ENCODE measurements around the gene AKAP6.
"Not testable (repeated sequence)": the region's sequence is repeated elsewhere in the genome, so short reads cannot be mapped to it uniquely, and the experiment has no call there.

Gene AKAP6

DNA sequence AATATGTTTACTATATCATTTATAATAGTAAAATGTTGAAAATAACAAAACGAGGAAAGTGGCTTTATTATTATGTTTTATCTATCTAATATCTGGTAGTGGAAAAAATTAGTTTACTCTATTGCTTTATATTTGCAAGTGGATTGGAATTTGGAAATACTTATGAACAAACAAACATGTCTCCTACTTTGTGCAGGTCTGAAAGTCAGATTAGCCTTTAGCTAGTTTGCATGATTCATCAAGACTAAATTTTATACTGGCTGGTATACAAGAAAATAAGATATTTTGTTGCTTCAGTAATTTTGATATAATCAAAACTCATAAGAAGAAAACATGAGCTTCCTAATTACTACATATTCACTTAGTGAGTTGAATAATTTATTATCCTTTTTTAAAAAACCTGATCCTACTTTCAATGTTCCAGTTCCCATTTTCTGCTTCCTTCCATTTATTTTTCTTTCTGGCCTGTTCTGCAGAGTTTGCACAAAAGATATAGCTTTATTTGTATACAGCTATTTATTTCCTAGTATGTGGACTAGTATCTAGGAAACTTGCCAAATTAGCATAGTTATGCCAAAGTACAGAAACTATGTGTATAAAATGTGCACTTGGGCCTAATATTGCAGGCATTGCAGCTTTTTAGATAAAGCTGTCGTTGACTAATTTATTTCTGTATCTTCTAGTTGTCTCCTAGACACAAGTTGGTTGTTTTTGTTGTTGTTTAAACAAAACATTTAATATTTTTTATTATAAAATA lies 122.0 kb downstream of the AKAP6 start:
- no peak for DNase-seq

DNA sequence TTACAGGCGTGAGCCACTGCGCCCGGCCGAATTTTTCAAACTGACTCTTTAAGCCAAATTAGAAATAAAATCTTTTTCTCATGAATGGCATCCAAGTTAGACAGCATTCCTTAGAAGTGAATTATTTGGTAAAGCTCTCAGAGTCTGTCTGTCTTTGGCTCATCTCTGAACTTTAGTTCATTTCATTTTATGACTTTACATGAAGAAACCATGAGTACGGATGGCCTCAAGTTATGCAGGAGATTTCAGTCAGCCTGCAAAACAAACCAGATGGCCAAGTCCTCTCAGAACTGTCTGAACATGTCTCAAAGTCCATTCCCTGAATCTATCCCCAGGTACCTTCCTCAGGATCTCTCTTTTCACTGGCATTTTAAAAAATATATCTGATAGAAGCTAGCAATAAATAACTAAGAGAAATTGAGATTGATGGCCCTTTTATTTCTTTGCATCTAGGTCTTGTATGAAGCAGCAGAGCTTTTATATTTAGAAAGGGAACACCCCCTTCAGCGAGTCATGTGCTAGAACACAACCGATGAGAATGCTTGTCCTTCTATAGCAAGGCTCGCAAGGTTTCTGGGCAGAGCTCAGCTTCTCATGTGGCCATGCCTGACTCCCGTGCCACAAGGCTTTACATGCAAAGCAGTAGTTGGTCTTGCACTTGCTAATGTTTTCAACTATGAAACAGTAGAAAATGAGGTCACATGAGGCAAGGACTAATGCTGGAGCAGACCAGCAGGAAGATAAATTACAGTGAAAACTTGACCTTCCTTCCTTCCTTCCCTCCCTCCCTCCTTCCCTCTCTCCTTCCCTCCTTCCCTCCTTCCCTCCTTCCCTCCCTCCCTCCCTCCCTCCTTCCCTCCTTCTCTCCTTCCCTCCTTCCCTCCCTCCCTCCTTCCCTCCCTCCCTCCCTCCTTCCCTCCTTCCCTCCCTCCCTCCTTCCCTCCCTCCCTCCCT lies 125.0 kb downstream of the AKAP6 start:
- no peak for DNase-seq

DNA sequence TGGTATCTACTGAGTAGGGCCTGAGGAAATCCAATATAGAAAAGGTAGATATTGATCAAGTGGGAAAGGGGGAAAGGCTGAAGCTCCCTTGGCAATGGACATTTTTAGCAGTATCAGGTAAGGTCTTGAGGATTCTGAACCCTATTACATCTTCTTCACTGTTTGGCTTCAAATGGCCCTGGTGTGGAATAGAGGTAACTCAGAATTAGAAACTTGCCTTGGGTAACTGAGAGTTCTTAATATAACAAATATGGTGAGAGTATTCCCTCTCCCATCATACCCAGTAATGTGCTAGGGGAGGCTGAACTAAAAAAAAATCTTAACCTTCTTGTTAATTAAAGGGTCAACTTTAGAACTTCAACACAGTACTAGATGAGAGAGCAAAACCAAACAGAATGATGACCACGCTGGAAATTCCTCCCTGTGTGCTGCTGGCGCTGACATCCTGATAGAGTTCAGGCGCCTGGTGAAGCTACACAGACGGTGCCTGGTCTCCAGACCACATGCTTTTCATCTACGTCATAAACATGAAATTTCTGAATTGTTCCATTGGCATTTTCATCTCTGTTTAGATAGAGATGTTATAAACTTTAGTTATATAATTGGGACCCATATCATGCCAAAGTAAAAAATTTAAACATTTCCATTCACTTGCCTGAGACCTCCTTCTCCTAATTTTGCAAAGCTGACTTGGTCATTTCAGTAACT lies 128.3 kb downstream of the AKAP6 start:
- DNase-seq = no peak

DNA sequence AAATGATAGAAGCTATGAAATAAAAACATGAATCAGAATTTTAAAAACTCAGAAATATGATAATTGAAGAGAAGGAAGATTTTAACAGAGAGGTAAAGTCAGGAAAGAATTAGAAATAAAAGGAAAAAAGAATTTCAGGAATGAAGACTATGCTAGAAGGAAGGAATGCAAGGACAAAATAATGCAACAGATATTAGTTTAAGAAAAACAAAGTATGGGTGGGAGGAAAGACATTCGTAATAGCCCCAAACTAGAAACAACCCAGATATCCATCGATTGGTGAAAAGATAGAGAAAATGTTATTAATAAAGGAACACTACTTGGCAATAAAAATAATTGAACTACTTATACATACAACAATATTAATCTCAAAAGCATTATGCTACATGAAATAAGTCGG lies 129.6 kb downstream of the AKAP6 start:
- no peak for DNase-seq

DNA sequence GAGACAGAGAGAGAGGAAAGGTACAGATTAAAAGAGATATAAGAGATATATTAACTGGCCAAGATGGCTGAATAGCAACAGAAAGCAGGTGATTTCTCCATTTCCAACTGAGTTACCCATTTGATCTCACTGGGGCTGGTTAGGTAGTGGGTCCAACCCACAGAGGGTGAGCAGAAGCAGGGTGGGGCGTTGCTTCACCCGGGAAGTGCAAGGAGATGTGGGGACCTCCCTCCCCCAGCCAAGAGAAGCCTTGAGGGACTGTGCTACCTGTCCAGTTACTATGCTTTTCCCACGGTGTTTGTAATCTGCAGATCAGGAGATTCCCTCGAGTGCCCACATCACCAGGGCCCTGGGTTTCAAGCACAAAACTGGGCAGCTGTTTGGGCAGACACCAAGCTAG lies 131.2 kb downstream of the AKAP6 start:
- DNase-seq = no peak

DNA sequence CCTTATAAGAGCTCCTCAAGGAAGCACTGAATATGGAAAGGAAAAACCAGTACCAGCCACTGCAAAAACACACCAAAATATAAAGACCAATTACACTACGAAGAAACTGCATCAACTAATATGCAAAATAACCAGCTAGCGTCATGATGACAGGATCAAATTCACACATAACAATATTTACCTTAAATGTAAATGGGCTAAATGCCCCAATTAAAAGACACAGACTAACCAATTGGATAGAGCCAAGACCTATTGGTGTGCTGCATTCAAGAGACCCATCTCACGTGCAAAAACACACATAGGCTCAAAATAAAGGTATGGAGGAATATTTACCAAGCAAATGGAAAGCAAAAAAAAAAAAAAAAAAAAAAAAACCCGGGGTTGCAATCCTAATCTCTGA lies 133.5 kb downstream of the AKAP6 start:
- not testable (repeated sequence) for DNase-seq

DNA sequence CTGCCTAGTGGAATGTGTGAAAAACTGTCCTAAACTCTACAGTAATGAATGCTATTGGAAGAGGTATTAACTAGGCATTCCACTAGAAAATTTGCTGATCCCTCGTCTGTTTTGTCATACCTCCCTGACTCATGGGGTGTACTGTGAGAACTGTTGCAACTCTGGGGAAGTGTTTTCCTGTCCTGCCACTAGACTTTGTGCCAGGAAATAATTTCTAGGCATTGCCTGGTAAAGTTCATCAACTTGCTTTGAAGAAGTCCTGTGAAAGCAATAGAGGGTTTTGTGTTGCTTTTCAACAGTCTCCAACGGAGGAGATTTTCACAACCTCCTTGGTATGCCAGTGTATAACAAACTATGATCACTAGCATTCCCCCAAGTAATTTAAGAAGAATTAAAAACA lies 139.9 kb downstream of the AKAP6 start:
- DNase-seq = no peak

DNA sequence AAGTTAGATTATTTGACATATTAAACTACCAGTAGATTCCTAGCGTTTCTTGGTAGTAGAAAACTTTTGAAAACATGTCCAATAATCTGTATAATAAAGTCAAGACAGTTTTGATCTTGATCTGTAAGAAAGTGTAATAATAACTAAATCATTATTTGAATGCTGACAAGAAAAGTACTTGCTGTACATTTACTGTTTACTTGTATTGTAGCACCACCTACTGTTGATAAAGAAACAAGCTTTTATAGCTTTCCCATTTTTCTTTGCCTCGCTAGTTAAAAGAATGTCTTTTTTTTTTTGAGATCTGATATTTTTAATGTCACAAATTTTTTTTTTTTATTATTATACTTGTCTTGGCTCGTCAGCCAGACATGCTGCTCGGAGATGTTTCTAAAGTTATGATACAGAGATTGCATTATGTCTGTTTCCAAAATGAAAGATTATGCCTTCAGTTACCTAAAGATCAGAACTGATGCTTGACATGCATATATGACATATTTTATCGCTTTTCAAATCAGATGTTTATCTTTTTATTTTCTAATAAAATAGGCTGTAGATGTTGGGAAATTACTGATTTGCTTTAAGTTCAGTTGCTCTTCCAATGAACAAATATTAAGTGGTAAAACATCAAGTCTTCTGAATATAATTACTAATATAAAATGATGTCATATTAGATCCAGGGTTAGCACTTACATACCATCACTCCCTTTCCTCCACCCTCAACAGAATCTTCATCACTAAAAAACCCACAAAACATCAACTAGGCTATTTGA lies 140.5 kb downstream of the AKAP6 start:
- peak; percentile 23 for DNase-seq

DNA sequence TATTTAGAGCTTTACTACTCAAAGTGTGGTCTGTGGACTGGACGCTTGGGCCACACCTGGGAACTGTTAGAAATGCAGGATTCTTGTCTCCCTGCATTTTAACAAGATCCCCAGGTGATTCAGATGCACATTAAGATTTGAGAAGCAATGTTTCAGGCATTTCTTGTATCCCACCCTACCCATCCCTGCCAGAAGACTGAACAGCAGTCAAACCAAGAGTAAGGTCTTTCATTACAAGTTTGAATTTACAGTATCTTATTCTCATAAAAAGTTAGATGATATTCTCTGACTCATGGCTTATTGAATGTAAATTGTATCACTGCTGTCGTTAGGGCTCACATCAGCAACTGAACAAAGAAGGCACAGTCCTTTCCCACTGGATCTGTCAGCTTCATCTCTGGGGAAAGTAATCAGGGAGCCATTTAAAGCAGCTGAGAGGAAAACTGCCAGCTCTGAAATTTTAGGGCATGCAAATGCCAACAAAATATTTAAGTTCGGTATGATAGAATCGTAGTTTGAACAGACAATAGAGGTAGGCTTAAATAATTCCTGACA lies 141.1 kb downstream of the AKAP6 start:
- DNase-seq = no peak

DNA sequence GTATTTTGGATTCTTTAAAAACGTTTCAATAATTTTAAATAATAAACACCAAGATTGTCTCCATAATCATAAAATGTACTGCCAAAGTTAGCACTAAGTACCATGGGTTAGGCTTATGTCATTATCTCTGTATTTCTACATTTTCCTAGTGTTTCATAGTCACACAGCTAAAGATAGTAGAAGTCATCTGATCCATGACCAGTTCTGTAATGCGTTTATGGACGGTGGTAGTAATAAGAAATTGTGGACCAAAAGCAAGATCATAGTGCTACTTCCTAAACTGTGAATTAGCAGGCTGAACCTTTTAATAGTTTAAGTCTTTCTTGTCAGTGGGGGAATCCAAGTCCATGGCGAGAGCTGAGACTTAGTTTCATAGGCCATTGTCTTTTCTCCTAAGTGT lies 142.1 kb downstream of the AKAP6 start:
- no peak for DNase-seq

DNA sequence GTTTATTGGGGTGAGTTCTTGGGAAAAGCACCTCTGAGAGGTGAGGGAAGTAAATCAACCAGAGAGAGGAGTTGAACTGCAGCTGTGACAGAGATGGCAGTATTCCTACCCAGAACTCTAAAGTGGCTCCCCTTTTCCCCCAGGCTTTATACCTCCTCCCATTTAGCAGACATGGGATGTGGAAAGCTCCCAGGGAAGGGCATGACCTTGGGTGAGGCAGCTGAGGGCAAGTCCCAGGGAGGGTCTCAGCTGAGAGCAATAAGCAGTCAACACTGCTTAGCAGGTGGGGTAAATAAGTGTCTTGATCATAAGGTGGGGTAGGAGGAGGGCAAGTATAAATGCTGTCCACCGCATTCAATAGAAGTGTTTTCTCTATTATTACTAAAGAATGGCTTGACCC lies 143.0 kb downstream of the AKAP6 start:
- DNase-seq = no peak

DNA sequence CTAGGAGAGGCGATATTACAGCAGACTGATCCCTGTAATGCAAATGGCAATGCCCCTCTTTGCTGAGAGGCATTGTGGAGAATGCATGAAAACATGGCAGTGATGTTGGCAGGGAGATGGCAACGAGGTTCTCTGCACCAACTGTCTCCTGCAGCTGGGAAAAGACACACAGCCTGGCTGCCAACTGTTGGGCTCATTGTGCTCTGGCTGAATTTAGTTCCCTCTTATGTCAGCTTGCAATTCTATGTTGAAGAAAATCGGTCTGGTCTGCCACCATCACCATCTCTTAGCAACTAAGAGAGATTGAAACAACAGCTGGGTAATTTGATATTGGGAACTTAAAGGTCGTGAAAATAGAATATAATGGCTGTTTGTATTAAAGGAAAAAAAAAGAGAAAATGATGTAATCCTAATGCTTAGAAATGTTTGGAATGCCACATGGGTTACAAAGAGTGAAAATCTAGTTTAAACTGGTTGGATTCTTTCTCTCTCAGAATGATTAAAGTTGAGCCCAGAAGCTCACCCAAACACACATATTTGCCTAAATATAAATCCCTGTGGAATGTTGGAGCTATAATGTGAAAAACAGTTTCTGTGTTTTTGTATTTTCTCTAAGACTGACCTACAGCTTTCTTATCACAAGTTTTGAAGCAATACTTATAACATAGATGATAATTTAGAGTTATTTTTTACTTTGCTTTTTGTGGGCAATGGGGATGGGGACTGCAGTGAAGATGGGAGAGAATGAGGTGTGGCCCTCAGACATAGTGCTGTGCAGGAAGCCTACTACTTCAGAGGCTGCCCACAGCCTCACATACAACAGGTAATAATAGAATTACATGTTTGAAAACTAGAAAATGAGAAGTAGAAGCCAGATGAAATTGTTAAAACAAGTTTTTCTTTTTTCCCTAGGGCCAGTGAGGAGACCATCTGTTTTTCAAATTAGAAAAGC lies 143.7 kb downstream of the AKAP6 start:
- DNase-seq = peak; percentile 16

DNA sequence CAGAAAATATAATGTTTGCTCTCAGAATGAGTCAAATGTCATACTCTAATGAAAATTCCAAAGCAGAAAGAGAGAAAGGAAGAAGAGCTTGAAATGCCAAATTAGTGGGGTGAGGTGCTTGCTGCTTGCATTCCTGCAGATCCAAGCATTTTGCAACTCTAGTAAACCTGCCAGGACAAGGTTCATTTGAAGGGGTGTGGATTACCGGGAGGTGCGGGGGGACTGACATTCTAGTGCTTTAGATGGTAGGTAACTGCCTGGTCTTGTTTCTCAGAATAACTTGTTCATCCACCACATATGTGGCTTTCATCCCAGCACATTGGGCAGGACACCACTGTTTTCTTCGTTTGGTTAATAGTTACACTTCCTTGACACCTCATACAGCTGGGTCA lies 144.4 kb downstream of the AKAP6 start:
- no peak for DNase-seq

DNA sequence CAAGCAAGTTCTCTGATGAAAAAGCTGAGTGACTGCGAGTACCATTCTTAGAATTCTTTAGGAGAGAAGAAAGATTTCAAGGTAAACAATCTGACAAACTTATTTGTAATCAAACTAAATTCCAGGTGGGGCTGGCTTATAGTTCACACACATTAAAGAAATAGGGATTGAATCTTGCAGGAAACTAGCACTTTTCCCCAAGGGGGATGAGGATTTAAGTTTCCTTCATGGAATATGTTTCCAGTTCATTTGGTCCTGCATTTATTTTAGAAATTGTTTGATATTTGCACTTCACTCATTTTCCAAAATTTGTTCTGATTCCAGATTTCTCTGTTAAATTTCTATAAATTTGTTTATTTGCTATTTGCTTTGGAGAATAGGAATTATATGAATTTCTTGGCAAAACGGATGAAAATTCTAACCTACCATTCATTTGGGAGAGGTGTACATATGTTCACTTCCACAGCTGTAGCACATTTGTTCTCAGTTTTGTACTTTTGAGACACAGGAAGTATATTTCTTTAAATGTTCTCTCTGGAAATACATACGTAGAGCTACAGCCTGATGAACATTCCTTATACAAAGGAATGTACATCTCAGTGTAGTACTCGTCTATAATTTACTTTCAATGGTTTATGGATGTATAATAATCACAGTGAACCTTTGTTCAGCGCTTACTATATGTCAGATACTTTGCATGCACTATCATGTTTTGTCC lies 145.5 kb downstream of the AKAP6 start:
- DNase-seq = no peak

DNA sequence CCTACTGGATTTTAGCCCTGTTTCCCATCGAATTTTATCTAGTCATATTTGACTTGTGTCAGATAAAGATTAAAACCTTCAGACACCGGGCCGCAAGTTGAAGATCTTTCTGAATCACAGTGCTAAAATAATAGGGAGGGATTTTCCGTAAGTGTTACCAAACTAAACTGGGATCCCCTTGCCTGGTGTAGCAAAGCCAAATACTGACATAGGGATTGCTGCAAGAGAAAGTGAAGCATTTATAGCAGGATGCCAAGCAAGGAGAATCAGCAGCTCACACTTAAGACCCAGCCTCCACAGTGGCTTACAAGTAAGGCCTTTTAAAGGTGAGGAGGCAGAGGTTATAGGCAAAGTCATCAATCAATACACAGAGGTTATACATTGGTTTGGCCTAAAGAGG lies 147.4 kb downstream of the AKAP6 start:
- no peak for DNase-seq

DNA sequence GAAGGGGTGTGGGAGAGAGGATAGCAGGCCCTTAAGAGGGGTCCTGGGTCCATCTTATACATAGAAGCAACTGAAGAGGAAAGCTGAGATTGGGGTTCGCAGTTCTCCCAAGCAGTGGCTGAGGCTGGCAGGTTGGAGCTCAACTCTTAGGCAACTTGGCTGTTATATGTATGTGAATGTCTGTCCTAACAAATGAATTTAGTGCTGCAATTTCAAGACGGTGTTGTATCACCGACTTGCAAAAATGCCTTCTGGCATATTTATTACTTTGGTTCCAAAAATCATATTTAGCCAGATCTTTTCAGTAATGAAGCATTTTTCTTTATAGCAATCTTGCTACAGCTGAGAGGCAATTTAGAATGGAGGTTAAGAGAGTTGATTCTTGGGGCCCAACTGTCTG lies 148.3 kb downstream of the AKAP6 start:
- DNase-seq = no peak

DNA sequence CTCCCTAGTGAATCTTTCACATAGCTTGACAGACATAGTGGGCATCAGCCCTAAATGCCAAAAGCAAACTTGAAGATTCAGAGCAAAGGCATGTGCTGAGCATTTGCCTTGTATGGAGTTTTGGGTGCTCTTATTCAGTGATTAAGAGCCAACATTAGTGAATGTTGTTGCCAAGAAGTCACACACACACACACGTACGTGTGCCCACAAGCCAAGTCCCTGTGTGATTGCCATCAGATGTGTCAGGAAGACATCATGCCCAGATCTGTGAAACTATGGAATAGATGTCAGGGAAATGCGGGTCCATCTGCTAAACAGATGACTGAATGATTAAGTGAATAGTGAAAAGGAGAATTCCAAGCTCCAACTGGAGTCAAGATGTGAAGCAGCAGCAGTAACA lies 149.0 kb downstream of the AKAP6 start:
- DNase-seq = no peak

DNA sequence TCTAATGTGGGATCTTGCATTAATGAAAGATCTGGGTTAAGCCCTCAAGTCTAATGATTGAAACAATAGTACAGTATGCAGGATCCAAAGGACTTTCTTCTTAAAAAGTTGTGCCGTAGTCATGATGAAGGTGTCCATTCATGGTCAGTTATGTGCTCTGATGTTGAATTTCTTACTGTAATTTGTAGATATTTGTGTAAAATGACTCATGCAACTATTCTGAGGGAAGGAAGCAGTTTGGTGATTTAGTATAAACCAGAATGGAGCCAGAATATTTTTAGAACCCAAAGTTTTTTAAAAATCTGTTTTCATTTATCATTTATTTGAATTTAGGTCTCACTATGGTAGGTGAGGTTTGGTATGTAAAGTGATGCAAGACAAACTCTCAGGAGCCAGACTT lies 151.2 kb downstream of the AKAP6 start:
- DNase-seq = no peak

DNA sequence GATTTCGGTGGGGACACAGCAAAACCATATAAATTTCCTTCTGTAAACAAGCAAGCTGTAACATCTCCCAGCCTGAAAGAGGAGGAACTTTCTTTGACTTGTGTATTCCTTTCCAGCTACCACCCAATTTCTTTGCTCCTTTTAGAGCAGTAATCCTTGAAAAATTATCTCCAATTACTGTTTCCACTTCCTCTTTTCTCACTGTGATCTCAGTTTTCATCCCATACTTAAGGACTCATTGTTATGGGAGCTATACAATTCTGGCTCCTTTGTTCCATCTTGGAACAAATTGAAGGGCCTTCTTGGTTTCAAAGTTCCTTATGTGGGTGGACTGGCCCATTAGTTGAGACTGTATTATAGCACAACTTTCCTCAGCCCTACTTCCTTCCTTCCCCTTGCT lies 152.6 kb downstream of the AKAP6 start:
- DNase-seq = no peak

DNA sequence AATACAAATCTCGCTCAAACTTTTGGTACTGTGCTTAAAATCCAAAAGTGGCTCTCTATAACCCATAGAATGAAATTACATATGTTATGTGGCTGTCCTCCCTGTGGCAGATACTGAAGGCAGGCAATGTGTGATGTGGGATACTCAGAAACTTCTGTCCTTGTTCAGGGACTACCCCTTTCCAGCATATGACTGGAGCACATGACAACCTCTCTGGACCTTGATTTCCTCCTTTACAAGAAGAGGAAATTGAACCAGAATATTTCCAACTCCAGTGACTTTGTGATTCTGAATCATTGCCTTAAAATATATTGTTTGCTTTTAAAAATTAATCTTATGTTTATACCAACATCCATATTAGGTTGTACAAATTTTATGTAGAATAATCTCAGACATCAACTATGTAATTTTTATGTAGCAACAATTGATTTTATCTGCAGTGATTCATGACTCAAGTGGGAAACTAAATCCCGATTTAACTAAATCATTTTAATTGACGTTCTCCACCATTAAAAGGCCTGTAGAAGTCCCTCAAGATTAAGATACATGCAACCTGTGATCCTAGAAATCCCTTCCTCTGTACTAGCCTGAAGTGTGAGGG lies 162.4 kb downstream of the AKAP6 start:
- DNase-seq = no peak

Measured in NCI-H1105 (cell line).